Frontal cortex (tissue), 4 donors: Measurements from ENCODE around the gene MSGN1. TPM values are rescaled to one million over a fixed set of nuclear protein-coding genes. Genes with fewer than 3 reads are reported as not detected.
"Not testable (repeated sequence)": the region's sequence is repeated elsewhere in the genome, so short reads cannot be mapped to it uniquely, and the experiment has no call there.

Experiments used
- DNase-seq, 2 donors: peaks; one replicate each; pipeline ENCODE4 v3.0.0; 2012; ENCODE audit warnings: low spot score in 2 of 2
- FAIRE-seq: peaks from 2 replicates; lab custom pipeline; 2012; peaks lifted over from hg19 to GRCh38; lab: Jason Lieb, UNC
- total RNA-seq: library from RNA; depleted of rRNA; stranded (reverse); fragments of >200 nt; gene quantifications from one replicate; pipeline ENCODE4 v1.2.3, GENCODE V29; 2014
- donor health status: control.
- donor health status: control.
- donor health status: control.

The MSGN1 gene
- total RNA-seq, 1 donor from 2014 or later = not detected

DNA sequence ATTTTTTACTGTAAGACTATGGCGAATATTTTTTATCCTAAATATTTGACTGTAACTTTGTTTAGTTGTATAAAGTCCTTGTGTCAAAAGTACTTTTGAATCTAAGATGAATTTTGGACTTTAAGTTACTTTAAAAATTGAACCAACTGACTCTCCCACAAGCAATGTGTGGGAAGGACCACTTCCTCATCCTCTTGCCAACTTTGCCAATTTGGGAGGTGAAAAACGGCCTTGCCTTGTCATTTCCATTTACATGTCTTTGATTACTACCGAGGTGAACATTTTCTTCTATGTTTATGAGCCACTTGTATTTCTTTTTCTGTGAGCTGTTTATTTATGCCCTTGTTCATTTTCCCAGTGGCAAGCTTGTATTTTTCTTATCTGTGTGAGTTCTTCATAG, 12.8 kb upstream of the MSGN1 start:
- DNase-seq (no peak), FAIRE-seq (no peak)

- DNase-seq (no peak), FAIRE-seq (no peak)
Measured at GRCh38 chr2:17804358-17804757, 11.9 kb upstream of the MSGN1 start.

- FAIRE-seq (no peak), DNase-seq (no peak)
Measured at GRCh38 chr2:17805166-17805565, 11.1 kb upstream of the MSGN1 start.

DNA sequence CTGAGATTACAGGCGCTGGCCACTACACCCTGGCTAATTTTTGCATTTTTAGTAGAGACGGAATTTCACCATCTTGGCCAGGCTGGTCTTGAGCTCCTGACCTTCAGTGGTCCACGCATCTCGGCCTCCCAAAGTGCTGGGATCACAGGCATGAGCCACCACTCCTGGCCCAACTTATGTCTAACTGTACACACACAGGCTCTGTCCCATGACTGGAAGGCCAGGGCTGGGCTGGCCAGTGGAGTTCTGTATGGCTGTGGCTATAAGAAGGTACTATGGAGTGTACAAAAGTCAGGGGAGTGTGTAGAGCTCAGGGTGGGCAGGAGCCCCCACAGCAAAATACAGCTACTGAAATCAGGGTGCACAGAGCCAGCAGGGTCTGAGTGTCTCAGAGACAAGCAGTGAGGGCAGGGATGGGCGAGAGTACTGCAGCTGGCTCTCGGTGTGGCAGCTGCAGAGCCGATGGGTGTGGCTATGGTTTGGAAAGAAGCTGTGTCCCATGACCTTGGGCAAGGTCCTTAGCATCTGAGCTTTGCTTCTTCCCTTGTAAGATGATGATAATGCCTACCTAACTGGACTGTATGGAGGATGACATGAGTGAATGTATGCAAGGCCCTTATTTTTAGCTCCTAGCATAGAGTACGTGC, 10.4 kb upstream of the MSGN1 start:
- FAIRE-seq = no peak
- no peak for DNase-seq

- no peak for FAIRE-seq
- DNase-seq = no peak
Measured at GRCh38 chr2:17813010-17813741, 3.1 kb upstream of the MSGN1 start.

- FAIRE-seq (no peak), DNase-seq (peak in 1 of 2 donors; percentile 32)
Measured at GRCh38 chr2:17813742-17814473, 2.4 kb upstream of the MSGN1 start.

GRCh38 chr2:17814601-17815000, 1.7 kb upstream of the MSGN1 start:
- DNase-seq = no peak
- FAIRE-seq = no peak

DNA sequence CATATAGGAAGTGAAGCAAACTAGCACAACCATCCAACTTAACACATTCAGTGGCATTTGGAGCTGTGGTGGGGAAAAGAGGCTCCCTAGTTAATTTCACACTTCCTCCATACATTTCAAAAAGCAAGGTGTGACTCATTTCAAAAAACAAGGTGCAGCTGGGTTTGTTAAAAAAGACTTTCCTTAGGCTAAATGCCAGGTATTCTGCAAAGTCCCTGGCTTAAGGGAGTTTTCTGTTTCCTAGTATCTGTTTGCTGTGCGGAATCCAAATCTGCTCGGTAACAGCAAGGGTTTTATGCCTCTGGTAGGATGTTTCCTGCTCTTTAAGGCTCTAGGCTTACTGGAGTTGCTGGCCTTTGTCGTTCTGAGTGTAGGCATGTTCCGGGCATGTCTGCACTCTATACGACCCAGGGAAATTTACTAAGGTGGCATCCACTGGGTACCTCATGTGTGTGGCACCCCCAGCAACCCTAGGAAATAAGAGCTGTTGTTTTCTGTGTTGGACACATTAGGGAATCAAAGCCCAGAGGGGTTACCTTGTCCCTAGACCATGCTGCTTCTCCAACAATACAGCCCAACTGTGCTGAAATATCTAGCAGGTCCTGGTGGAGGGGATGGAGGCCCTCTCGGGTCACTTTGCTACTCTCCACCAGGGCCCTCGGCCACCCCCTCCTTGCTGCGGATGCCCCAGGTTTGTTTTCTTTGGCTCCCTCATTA, 634 bp upstream of the MSGN1 start:
- no peak for FAIRE-seq
- DNase-seq = no peak

GRCh38 chr2:17818235-17818815, 2.1 kb downstream of the MSGN1 start:
- DNase-seq = no peak
- FAIRE-seq = no peak

DNA sequence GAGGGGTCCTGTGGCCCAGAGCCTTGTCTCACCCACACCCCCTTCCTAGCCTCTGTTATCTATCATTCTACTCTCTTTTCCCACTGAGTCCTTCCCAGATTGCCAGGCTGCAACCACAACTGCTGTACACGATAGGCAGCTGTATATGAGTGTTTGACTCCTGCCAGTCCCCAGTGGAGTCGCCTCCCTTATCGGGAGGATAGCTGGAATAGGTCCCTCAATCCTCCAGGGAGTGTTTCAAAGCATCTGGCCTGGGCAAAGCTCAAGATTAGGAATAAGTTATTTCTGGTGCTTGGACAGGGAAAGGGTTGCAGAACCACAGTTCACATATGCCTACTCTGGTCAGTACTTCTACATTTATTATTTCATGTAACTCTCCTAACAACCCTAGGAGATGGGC, 4.8 kb downstream of the MSGN1 start:
- FAIRE-seq (no peak), DNase-seq (no peak)

- DNase-seq (no peak), FAIRE-seq (no peak)
Measured at GRCh38 chr2:17821535-17822444, 5.5 kb downstream of the MSGN1 start.

GRCh38 chr2:17822445-17823117, 6.3 kb downstream of the MSGN1 start:
- DNase-seq (no peak), FAIRE-seq (no peak)

- not testable (repeated sequence) for FAIRE-seq, DNase-seq
Measured at GRCh38 chr2:17823646-17824045, 7.4 kb downstream of the MSGN1 start.

GRCh38 chr2:17827316-17827715, 11.1 kb downstream of the MSGN1 start:
- no peak for DNase-seq
- FAIRE-seq = no peak

DNA sequence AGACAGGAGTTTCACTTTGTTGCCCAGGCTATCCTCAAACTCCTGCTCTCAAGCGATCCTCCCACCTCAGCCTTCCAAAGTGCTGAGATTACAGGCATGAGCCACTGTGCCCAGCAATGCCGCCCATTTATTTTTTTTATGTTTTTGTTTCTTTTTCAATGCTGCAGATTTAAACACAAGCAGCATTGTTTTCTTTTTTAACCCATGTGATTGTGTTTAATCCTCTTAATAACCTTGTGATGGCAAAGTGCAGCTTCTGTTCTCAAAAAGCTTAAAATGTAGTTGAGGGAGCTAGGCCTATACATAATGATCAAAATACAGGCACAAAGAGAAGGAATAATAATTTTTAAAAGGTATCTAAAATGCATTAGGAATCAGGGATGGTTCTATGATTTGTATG, 11.5 kb downstream of the MSGN1 start:
- FAIRE-seq (no peak), DNase-seq (no peak)

DNA sequence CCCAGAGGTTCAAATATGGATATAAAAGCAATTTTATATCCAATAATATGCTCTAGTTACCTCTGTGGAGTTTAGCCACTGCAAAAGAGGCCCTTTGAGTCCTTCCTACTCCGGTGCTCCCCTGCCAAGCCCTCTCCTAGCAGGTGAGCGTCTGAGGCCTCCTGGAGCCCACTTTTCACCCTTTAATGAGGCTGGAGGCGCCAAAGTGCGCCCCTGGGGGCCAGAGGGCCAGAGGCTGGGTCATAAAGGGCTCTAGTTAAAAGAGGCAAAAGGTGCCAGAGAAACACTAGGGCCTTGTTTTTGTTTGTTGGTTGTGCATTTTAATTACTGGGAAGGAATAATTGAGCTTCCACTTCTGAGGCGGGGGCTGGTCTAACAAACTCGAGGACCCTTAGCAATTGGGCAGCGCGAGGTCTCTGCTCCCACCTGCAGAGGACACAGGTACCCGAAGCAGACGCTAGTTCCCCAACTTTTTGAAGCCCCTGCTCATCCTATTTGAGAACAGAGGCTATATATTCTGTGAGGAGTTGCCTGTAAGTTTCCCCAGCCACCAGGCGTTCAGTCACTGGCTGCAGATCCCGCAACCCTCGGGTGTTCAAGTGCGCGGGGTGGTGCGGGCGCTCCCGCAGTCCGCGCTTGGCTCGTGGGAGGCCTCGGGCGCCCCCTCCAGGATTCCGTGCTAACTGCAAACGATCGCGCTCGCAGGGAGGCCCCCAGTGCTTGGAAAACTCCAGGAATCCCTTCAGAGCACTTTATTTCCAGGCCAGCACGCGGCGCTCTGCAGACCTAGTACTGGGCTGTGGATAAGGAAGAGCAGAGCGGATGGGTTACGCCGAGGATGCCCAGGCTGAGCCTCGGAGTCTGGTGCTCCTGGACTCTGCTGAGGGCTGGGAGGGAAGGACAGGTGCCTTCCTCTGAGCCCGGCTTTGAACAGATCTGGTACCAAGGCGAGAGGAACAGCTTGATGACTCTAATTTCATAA, 14.1 kb downstream of the MSGN1 start:
- DNase-seq = peak; percentile 26 to 71
- FAIRE-seq = no peak

- DNase-seq = no peak
- FAIRE-seq = no peak
Measured at GRCh38 chr2:17835516-17835915, 19.3 kb downstream of the MSGN1 start.
